BJ (cell line): ENCODE data around the gene PTPN12. TPM values are rescaled to one million over a fixed set of nuclear protein-coding genes. Genes with fewer than 3 reads are reported as not detected.

Experiments
- CTCF ChIA-PET: fragments of 350-600 bp; formaldehyde crosslinking; extraction: SDS; loops from one replicate; lab custom pipeline; 2021; ENCODE audit warnings: antibody characterized with exemption, inconsistent platforms; lab: Yijun Ruan, JAX
- POLR2A ChIA-PET: fragments of 300-600 bp; sonication (Branson Sonifier 250); formaldehyde crosslinking; extraction: SDS; loops from one replicate; lab custom pipeline; 2021; ENCODE audit warnings: antibody characterized with exemption; lab: Charles Lee
- DNase-seq: peaks from one replicate; pipeline ENCODE4 v3.0.0-alpha.2; 2011; ENCODE audit warnings: low read depth
- H3K27me3 ChIP-seq: 2 replicates; pipeline ENCODE4 v1.6.0; 2011; ENCODE audit warnings: low read length; ENCODE audit not compliant: control insufficient read depth, insufficient read depth
- H3K36me3 ChIP-seq: 2 replicates; pipeline ENCODE4 v1.5.1; 2011; ENCODE audit warnings: low read length; ENCODE audit not compliant: control insufficient read depth, insufficient read depth
- H3K4me3 ChIP-seq: 2 replicates; pipeline ENCODE4 v1.5.1; 2011; ENCODE audit warnings: low read depth, mild to moderate bottlenecking, control low read depth, low read length
- CTCF ChIP-seq: IDR thresholded peaks from 2 replicates; pipeline ENCODE4 v1.5.1; 2011; ENCODE audit warnings: low read depth, mild to moderate bottlenecking, control low read depth, inconsistent platforms, low read length, moderate library complexity; ENCODE audit not compliant: insufficient read depth
- polyA plus RNA-seq: library from polyadenylated mRNA; depleted of rRNA; stranded (reverse); fragments of >200 nt; gene quantifications from 2 replicates; pipeline ENCODE4 v1.2.3, GENCODE V29; 2011

The PTPN12 gene
- polyA plus RNA-seq, 1 experiment = 19.7 TPM

GRCh38 chr7:77661816-77662215 is 124.7 kb downstream of the PTPN12 start:
- H3K4me3 ChIP-seq = no peak overlapping the region
- H3K27me3 ChIP-seq = no peaks in the 10 kb centered on the region
- no peak for TF ChIP-seq CTCF
- no peak for DNase-seq
- no peaks in the 10 kb centered on the region for H3K36me3 ChIP-seq
- POLR2A ChIA-PET = interaction anchor here (0.6 kb wide), 1 partner anchor 1289 kb away, joined by 4 read pairs; no protein-coding TSS in a partner anchor
- CTCF ChIA-PET = interaction anchor here (0.7 to 4.1 kb wide), 4 partner anchors 8 to 462 kb away, joined by 3 to 20 read pairs (median 4); no protein-coding TSS in a partner anchor

- ChIA-PET CTCF (no interaction called here), POLR2A (no interaction called here)
Observed at GRCh38 chr7:77662869-77663268, 125.8 kb downstream of the PTPN12 start.

GRCh38 chr7:77664715-77665114 is 127.6 kb downstream of the PTPN12 start:
- no peak for TF ChIP-seq CTCF
- DNase-seq = no peak
- ChIA-PET CTCF (interaction anchor here (1.3 to 1.6 kb wide), 3 partner anchors 11 to 95 kb away, joined by 3 to 8 read pairs (median 3); no protein-coding TSS in a partner anchor), POLR2A (no interaction called here)
- H3K4me3 ChIP-seq = no peak overlapping the region
- H3K27me3 ChIP-seq = no peaks in the 10 kb centered on the region
- peaks cover 3% of the 10 kb centered on the region; the same call in 1 of the 2 replicates for H3K36me3 ChIP-seq

More at GRCh38 chr7:77662869-77663268, 125.8 kb downstream of the PTPN12 start:
- DNase-seq = no peak
- TF ChIP-seq CTCF = no peak
- Histone ChIP-seq H3K4me3 (no peak overlapping the region), H3K27me3 (no peaks in the 10 kb centered on the region), H3K36me3 (no peaks in the 10 kb centered on the region)

GRCh38 chr7:77665161-77665560 is 128.1 kb downstream of the PTPN12 start:
- H3K4me3 ChIP-seq = no peak overlapping the region
- POLR2A ChIA-PET = no interaction called here
- H3K27me3 ChIP-seq = no peaks in the 10 kb centered on the region
- no peak for TF ChIP-seq CTCF
- peaks cover 3% of the 10 kb centered on the region; the same call in 1 of the 2 replicates for H3K36me3 ChIP-seq
- no peak for DNase-seq
- CTCF ChIA-PET = interaction anchor here (1.3 to 1.6 kb wide), 4 partner anchors 11 to 94 kb away, joined by 3 to 8 read pairs (median 4); no protein-coding TSS in a partner anchor

- TF ChIP-seq CTCF = no peak
- DNase-seq = no peak
- Histone ChIP-seq H3K27me3 (no peaks in the 10 kb centered on the region), H3K4me3 (no peak overlapping the region), H3K36me3 (peaks cover 3% of the 10 kb centered on the region; the same call in 1 of the 2 replicates)
- POLR2A ChIA-PET = no interaction called here
- CTCF ChIA-PET = interaction anchor here (0.6 kb wide), 1 partner anchor 28 kb away, joined by 3 read pairs; no protein-coding TSS in a partner anchor
Observed at GRCh38 chr7:77667459-77668086, 130.5 kb downstream of the PTPN12 start.
